ENCODE results near the gene IGSF11.
A peak's percentile ranks its signal among the peaks of the same experiment; 100 is the strongest.

Gene IGSF11

DNA sequence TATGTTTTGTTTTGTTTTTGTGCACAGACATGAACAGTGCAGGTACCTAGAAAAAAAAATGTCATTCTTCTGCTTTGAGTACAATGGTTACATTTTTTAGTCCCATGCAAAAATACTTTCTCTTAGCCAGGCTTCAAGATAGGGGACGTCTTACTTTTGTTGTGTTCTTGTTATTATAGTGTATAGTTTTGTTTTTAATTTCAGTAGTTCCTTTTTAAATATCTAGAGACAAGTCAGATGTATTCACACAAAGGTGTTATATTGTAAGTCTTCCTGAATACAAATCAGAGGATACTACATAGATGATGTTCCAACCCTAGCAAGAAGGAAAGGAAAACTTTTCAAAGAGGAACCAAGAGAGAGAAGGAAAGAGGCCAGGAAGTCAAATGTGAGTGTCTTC is 28.8 kb upstream of the IGSF11 start:
- no peak overlapping the region for H3K27ac ChIP-seq
- no peak overlapping the region for H2AFZ ChIP-seq
- no peaks in the 10 kb centered on the region for H3K36me3 ChIP-seq (ENCODE audit: control insufficient read depth, insufficient read depth, low read length)
- TF ChIP-seq CTCF (IDR thresholded peaks at IDR 0.05) = no peak
- H3K9me3 ChIP-seq (ENCODE audit: control insufficient read depth, low read length) = no peaks in the 10 kb centered on the region
- no peaks in the 10 kb centered on the region for H3K79me2 ChIP-seq
- H3K27me3 ChIP-seq (ENCODE audit: control insufficient read depth, insufficient read depth, low read length) = no peaks in the 10 kb centered on the region
- H3K4me1 ChIP-seq = no peaks in the 10 kb centered on the region
- H3K4me2 ChIP-seq (ENCODE audit: low read length) = no peak overlapping the region
- H3K4me3 ChIP-seq (ENCODE audit: low read depth, low read length) = no peak overlapping the region
- H3K9ac ChIP-seq = no peak overlapping the region

DNA sequence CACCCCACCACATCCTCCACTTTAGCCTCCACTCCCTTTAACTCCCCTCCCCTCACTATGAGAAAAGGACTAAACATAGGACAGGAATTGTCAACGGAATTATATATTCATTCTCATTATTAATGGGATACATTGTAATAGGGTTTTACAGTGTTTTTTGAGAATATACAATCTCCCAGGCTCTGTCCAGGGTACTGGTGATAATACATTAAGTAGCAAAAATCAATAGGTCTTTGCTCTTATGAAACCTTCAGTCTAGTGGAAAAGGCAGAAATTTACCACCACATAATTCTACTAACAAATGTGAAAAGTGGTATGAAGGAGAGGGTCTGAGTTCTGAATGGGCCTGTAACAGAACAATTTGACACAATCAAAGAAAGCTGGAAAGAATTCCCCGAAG is 28.2 kb upstream of the IGSF11 start:
- H3K4me3 ChIP-seq (ENCODE audit: low read depth, low read length) = no peak overlapping the region
- no peak overlapping the region for H3K9ac ChIP-seq
- no peak overlapping the region for H3K27ac ChIP-seq
- no peaks in the 10 kb centered on the region for H3K4me1 ChIP-seq
- TF ChIP-seq CTCF (IDR thresholded peaks at IDR 0.05) = no peak
- H3K9me3 ChIP-seq (ENCODE audit: control insufficient read depth, low read length) = no peaks in the 10 kb centered on the region
- no peak overlapping the region for H2AFZ ChIP-seq
- no peaks in the 10 kb centered on the region for H3K36me3 ChIP-seq (ENCODE audit: control insufficient read depth, insufficient read depth, low read length)
- H3K4me2 ChIP-seq (ENCODE audit: low read length) = no peak overlapping the region
- H3K79me2 ChIP-seq = no peaks in the 10 kb centered on the region
- H3K27me3 ChIP-seq (ENCODE audit: control insufficient read depth, insufficient read depth, low read length) = no peaks in the 10 kb centered on the region

DNA sequence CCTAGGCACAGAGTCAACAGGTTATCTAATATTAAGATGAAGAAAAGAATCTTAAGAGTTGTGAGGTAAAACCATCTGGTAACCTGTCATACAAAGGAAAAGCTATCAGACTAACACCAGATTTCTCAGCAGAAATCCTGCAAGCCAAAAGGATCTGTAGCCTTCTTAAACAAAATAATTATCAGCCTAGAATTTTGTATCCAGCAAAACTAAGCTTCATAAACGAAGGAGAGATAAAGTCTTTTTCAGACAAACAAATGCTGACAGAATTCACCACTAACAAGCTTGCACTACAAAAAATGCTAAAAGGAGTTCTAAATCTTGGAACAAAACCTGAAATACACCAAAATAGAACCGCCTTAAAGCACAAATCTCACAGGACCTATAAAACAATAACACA is 9.9 kb upstream of the IGSF11 start:
- no peak overlapping the region for H3K4me2 ChIP-seq (ENCODE audit: low read length)
- H3K36me3 ChIP-seq (ENCODE audit: control insufficient read depth, insufficient read depth, low read length) = no peaks in the 10 kb centered on the region
- H3K9me3 ChIP-seq (ENCODE audit: control insufficient read depth, low read length) = no peaks in the 10 kb centered on the region
- TF ChIP-seq CTCF (IDR thresholded peaks at IDR 0.05) = no peak
- no peak overlapping the region for H3K27ac ChIP-seq
- H3K9ac ChIP-seq = no peak overlapping the region
- H3K4me3 ChIP-seq (ENCODE audit: low read depth, low read length) = no peak overlapping the region
- H2AFZ ChIP-seq = no peak overlapping the region
- no peaks in the 10 kb centered on the region for H3K27me3 ChIP-seq (ENCODE audit: control insufficient read depth, insufficient read depth, low read length)
- H3K4me1 ChIP-seq = no peaks in the 10 kb centered on the region
- H3K79me2 ChIP-seq = no peaks in the 10 kb centered on the region

DNA sequence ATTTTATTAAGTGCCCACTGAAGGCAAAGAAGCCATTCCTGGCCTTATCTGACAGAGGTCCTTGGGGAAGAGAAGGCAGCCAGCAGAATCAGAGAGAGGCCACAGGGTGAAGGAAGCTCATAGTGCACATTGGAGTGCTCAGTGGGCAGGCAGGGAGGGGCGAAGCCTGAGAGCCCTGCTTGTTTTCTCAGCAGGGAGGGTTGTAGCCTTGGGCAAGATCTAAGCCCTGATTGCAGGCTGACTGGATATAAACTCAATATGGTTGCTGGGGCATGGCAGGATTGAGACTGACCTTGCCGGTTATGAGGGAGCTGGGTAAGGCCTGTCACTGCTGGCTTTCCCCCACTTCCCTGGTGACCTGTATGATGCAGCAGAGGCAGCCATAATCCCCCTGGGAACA is 7.5 kb upstream of the IGSF11 start:
- no peak for TF ChIP-seq CTCF (IDR thresholded peaks at IDR 0.05)
- H2AFZ ChIP-seq = no peak overlapping the region
- no peak overlapping the region for H3K4me2 ChIP-seq (ENCODE audit: low read length)
- no peak overlapping the region for H3K9ac ChIP-seq
- H3K4me1 ChIP-seq = no peaks in the 10 kb centered on the region
- no peaks in the 10 kb centered on the region for H3K79me2 ChIP-seq
- no peak overlapping the region for H3K4me3 ChIP-seq (ENCODE audit: low read depth, low read length)
- H3K27me3 ChIP-seq (ENCODE audit: control insufficient read depth, insufficient read depth, low read length) = no peaks in the 10 kb centered on the region
- no peak overlapping the region for H3K27ac ChIP-seq
- no peaks in the 10 kb centered on the region for H3K9me3 ChIP-seq (ENCODE audit: control insufficient read depth, low read length)
- H3K36me3 ChIP-seq (ENCODE audit: control insufficient read depth, insufficient read depth, low read length) = no peaks in the 10 kb centered on the region

- no peaks in the 10 kb centered on the region for H3K4me1 ChIP-seq
- H3K4me2 ChIP-seq (ENCODE audit: low read length) = peak overlapping the region; percentile 87
- no peaks in the 10 kb centered on the region for H3K79me2 ChIP-seq
- H3K9me3 ChIP-seq (ENCODE audit: control insufficient read depth, low read length) = no peaks in the 10 kb centered on the region
- no peaks in the 10 kb centered on the region for H3K36me3 ChIP-seq (ENCODE audit: control insufficient read depth, insufficient read depth, low read length)
- peak overlapping the region; percentile 66 for H3K4me3 ChIP-seq (ENCODE audit: low read depth, low read length)
- no peak overlapping the region for H3K27ac ChIP-seq
- TF ChIP-seq CTCF (IDR thresholded peaks at IDR 0.05) = no peak
- no peak overlapping the region for H3K9ac ChIP-seq
- no peaks in the 10 kb centered on the region for H3K27me3 ChIP-seq (ENCODE audit: control insufficient read depth, insufficient read depth, low read length)
- peak overlapping the region; percentile 86 for H2AFZ ChIP-seq
Observed at GRCh38 chr3:119035014-119035346, 334 bp upstream of the IGSF11 start.

Data from parathyroid adenoma (tissue), 2 donors.